NK-92 treated with Interleukin-12 subunit alpha and Interleukin-12 subunit beta, amount 100 ng/mL, for 24 hours (cell line): ENCODE data around the gene AKAP12.

Experiments used
- DNase-seq: peaks from one replicate; lab custom pipeline; 2025; lab: John Stamatoyannopoulos, UW

AKAP12 gene, protein sequence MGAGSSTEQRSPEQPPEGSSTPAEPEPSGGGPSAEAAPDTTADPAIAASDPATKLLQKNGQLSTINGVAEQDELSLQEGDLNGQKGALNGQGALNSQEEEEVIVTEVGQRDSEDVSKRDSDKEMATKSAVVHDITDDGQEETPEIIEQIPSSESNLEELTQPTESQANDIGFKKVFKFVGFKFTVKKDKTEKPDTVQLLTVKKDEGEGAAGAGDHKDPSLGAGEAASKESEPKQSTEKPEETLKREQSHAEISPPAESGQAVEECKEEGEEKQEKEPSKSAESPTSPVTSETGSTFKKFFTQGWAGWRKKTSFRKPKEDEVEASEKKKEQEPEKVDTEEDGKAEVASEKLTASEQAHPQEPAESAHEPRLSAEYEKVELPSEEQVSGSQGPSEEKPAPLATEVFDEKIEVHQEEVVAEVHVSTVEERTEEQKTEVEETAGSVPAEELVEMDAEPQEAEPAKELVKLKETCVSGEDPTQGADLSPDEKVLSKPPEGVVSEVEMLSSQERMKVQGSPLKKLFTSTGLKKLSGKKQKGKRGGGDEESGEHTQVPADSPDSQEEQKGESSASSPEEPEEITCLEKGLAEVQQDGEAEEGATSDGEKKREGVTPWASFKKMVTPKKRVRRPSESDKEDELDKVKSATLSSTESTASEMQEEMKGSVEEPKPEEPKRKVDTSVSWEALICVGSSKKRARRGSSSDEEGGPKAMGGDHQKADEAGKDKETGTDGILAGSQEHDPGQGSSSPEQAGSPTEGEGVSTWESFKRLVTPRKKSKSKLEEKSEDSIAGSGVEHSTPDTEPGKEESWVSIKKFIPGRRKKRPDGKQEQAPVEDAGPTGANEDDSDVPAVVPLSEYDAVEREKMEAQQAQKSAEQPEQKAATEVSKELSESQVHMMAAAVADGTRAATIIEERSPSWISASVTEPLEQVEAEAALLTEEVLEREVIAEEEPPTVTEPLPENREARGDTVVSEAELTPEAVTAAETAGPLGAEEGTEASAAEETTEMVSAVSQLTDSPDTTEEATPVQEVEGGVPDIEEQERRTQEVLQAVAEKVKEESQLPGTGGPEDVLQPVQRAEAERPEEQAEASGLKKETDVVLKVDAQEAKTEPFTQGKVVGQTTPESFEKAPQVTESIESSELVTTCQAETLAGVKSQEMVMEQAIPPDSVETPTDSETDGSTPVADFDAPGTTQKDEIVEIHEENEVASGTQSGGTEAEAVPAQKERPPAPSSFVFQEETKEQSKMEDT (N-terminal part only)

DNA sequence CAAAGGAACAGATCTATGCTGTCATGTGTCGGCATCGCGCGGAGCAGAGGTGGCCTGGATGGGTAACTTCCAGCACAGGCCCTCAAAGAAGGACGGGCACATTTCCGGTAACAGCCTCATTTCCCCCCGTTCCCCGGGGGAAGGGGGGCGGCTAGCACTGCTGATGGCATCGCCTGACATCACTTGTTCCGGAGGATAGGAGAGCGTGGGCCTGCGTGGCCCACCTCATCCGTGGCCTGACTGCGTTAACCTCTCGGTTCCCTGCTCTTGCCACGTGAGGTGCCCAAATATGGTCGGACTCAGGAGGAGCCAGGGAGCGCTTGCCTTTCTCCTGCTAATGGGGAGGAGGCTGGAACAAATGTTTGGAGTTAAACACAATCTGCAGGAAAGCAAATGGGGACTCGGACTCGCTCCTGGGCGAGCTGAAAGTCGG lies at the start of gene AKAP12:
Gene AKAP12 (plus strand): TSS at position 365 of the 433 bp plus-strand sequence. CDS start 596 bp downstream, outside the sequence.
- no peak for DNase-seq

DNA sequence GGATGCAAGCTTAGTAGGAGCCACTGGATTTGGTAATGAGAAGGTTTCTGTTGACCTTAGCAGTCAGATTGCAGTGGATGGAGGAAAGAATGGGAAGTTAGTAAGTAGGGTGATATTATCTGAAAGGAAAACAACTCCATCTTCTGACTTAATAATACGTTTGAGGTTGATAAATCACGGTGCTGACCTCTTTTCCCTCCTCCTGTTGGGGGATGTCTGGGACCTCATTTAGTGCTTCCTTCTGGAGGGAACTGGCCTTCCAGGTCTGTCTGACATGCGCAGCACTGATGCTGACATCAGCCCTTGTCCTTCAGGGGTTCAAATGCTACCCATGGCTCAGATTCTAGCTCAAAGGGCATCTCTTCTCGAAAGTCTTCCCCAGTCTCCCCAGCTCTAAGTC lies 48.2 kb upstream of the AKAP12 start:
- no peak for DNase-seq

DNA sequence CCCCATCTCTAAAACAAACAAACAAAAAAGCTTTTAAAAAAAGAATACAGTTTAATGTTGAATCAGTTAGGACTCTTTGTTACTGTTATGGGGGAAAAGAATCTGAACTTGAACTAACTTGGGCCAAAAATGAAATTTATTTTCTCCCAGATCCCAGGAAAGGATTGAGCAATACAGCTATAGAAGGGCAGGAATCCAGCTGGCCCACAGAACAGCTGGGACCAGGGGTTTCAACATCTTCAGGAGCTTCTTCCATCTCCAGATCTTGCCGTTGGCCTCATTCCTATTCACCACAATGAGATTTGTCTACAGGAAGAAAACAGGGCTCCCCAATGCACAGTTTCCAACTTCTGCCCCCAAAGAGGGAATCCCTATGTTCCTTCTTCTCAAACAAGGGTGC lies 43.2 kb upstream of the AKAP12 start:
- DNase-seq = no peak

DNA sequence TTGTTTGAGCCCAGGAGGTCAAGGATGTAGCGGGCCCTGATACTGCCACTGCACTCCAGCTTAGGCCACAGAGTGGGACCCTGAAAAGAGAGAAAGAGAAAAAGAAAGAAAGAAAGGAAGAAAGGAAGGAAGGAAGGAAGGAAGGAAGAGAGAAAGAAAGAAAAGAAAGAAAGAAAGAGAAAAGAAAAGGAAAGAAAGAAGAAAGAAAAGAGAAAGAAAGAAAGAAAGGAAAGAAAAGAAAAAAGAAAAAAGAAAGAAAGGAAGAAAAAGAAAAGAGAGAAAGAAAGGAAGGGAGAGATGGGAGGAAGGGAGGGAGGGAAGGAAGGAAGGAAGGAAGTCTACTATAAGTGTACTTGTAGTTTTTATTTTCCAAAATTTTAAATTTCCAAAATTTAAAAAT lies 42.2 kb upstream of the AKAP12 start:
- DNase-seq = no peak

DNA sequence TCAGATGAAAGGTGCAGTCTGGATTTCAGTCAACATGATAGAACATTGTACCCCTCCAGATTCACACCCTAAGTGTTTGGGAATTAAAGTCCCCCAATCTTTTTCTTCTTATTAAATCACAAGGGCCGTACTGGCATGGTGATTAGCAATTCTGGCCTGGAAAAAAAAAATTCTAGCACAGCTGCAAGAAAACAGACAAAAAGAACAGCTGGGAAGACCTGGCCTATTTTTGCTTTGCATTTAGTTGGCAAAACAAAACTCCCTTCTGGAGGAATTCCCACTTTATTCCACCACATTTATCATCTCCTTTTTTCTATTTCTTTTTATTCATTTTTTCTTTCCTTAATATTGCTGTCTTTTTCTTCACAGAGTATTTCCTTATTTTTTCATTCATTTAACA lies 39.8 kb upstream of the AKAP12 start:
- DNase-seq = no peak

DNA sequence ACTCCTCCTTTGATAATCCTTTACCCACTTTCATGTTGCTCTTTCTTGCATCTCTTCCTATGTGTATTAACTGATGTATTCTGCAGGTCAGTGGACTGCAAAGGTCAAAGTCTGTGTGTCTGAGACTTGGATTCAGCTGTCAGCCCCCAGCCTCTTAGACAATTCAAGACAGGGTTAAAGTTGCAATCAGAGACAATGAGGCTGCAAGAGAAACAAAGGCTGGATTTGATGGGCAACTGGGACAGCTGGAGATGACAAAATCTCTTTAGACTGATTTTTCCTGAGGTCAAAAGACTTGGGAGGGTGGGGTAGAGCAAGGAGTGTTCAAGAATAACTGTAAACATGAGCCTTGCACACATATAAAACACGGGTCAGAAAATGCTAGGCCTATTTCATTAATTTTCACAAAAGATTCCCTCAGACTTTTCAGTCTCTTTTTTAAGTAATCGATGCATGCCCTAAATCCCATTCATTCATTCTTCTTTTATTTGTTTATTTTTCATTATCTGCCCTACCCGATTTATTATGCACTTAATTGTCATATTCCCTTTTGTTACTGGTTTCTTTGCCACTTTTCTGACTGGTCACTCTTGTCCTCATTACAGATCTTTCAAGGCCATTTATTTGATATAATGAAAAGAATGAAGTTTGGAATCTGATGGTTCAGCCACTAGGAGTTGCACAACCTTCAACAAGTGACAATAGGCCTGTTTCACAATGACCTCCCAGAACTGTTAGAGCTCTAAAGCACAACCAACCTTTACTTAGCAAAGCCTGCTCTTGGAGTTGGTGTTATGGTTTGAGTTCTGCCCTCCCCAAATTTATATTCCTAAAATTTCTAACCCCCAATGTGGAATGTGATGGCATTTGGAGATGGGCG lies 33.8 kb upstream of the AKAP12 start:
- DNase-seq = no peak

DNA sequence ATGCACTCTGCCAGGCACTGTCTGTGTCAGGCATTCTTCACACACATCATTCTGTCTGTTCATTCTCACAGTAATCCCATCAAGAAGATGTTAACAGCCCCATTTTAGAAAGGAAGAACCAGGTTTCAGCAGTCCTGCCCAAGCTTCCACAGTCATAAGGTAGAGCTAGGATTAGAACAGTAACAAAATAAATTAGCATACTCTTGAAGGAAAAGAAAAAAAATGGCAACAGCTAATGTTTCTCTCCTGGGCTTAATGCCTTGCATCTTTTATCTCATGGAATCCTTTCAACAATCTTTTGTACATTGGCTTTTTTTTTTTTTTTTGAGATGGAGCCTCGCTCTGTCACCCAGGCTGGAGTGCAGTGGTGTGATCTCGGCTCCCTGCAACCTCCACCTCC lies 32.1 kb upstream of the AKAP12 start:
- DNase-seq = no peak

DNA sequence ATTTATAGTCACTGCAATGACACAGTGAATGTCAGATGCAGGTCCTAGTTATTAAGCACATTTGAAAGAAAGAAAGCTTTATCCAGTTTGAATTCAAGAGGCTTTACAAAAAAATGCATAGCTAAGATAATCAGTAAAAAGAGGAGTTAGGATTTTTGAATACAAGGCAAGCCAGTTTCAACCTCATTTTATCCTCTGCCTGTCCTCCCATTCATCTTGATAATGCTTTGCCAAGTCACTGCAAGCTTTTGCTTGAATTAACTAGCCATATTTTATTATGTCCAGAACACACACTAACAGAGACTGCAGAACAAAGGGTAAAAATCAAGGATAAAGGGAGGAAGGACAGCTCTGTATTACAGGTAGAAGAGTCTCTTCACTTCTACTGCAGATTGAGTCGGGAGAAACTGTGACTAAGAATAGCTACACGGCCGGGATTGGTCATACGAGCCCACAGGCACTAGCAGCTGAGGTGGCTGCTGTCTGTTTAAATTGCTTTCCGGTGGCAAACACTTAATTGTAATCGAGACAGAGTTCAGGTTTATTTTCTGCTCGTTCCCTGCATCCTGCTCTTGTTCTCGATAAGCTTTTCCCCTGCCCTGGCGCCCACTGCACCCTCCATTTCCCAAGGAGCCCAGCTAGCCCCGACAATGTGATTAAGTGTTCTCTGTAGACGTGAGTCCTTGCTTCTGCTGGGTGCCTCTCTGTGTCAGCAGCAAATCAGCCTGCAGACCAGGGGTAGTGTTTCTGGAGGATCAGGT lies 30.5 kb upstream of the AKAP12 start:
- DNase-seq = no peak

DNA sequence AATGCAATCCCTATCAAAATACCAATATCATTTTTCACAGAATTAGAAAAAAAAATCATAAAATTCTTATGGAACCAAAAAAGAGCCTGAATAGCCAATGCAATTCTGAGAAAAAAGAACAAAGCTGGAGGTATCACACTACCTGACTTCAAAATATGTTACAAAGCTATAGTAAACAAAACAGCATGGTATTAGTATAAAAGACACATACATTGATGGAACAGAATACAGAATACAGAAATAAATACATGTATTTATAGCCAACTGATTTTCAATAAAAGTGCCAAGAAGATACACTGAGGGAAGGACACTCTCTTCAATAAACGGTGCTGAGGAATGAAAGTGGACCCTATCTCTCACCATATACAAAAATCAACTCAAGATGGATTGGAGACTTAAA lies 28.7 kb upstream of the AKAP12 start:
- DNase-seq = no peak

DNA sequence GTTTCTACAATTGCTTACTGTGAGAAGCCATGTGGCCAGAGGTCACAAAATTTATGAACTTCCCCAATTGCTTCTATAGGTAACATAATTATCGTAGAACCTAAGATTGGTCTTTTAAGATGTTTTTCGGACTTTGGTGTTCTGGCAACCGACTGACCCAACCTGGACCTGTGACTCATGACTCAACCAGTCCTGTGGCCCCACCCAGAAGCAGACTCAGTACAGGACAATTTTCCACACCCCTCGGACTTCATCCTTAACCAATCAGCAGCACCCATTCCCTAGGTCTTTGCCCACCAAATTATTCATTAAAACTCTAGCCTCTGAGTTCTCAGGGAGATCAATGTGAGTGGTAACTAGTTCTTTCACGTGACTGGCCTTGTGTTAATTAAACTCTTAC lies 26.4 kb upstream of the AKAP12 start:
- no peak for DNase-seq

DNA sequence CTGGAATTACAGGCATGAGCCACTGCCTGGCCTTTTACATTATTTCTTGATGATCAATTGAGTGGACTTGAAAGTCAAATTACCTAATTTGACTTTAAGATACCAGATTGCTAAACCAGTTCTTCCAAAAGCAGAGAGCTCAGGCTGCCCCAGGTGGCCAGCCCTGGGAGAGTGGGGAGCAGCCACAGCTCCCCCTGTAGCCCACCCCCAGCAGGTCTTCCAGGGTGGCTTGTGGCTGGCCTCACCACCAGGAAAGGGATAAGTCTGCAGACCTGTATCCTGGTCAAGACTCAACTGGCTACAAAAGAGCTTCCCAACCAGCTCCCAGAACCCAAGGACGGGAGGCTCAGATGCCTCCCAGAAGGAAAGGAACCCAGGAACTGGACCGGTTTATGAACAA lies 23.8 kb upstream of the AKAP12 start:
- no peak for DNase-seq

DNA sequence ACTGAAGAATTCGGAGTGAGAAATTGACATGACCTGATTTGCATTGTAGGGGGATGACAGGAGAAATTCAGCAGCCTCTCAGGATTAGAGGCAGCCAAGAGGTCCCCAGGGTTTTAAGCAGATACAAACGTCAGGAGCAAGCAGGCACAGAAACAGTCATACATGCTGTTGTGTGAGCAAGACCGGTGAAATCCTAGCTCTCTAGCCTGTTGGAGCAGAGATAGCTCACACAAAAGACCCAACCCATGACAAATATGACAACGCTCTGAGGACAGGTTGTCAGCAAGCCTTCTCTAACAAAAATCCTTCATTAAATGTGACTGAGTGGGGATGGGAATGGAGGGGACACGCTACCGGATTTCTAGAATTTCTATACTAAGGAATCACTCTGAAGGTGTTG lies 23.0 kb upstream of the AKAP12 start:
- DNase-seq = no peak

DNA sequence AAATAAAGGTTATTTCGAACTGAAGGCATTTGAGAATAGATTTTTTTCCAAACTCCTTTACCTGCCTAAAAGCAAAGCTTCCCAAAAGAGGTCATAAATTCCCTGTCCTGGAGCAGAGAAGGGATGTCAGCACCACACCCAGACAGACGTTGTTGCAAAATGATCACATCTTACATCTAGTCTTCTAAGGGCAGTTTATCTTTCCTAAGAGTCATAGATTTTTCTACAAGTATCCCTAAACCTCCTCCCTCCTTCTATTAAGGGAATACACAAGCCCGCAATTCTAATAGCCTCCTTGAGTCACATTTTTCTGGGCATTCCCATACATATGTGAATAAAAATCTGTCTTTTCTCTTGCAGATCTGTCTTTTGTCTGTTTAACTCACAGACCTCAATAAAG lies 20.6 kb upstream of the AKAP12 start:
- DNase-seq = no peak

DNA sequence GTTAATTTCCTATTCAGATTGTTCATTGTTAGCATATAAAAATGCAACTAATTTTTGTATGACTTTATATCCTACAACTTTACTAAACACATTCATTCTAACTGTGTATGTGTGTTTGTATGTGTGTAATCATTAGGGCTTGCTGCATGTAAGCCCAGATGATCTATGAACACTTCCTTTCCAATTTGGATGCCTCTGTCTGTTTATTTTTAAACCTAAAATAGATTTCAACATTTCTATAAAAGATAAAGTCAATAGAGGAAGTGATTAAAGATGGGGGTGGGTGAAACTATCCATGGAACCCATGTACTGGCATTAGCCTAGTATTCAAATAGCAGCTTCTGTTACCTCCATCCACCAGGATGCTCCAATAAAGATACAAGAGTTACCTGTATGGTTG lies 15.7 kb upstream of the AKAP12 start:
- no peak for DNase-seq

DNA sequence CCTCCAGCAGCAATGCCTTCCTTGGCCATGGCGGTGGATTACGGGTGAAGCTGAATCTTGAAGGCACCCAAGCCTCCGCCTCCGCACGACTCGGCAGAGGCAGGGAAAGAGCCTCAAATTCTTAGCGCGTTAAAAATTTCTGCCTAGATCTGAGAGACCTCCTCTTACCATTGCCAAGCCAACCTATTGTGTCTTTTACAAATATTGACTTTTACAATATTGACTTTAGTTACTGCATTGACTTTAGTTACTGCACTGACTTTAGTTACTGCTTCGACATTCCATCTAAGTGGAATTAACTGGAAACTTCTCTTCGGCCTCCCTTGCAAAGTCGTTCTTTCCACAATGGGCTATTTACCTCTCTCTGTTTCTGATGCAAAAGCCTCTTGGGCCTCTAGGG lies 13.8 kb upstream of the AKAP12 start:
- DNase-seq = no peak

DNA sequence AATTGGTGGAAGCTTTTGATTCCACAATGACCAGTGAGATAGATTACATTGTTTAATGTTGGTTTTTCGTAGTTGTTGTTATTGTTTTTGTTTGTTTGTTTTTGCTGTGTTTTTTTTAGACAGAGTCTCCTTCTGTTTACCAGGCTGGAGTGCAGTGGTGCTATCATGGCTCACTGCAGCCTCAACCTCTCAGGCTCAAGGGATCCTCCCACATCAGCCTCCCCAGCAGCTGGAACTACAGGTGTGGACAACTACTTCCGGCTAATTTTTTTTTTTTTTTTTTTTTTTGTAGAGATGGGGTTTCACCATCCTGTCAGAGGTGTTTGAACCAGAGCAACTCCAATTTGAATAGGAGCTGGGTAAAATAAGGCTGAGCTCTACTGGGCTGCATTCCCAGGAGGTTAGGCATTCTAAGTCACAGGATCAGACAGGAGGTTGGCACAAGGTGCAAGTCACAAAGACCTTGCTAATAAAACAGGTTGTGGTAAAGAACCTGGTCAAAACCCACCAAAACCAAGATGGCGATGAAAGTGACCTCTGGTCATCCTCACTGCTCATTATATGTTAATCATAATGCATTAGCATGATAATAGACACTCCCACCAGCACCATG lies 10.9 kb upstream of the AKAP12 start:
- no peak for DNase-seq

DNA sequence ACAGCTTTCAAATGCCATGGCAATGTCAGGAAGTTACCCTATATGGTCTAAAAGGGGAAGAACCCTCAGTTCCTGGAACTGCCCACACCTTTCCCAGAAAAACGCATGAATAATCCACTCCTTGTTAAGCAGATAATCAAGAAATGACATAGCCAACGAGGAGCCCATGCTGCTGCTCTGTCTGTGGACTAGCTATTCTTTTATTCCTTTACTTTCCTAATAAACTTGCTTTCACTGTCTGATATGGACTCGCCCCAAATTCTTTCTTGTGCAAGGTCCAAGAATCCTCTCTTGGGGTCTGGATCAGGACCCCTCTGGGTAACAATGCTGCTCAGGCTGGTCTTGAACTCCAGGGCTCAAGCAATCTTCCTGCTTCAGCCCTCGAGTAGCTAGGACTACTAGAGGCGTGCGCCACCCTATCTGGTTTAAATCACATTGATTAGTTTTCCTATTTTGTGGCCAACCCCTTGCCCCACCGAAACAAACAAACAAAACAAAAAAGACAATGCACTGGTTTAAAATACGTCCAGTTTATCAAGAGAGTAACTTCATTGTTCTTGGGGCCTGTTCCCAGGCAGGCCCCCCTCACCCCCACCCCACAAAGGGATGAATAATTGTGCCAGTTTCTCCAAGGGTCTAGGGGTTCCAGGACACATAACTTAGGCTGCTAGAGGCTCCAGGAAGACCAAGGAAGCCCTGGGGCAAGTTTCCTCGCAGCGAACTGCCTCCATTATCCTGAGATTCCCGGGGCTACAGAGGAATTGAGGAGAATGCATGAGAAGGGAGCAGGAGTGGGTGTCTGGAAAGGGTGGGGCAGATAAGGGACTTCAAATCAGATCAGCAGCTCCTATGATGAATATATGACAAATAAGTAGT lies 10.1 kb upstream of the AKAP12 start:
- DNase-seq = no peak

DNA sequence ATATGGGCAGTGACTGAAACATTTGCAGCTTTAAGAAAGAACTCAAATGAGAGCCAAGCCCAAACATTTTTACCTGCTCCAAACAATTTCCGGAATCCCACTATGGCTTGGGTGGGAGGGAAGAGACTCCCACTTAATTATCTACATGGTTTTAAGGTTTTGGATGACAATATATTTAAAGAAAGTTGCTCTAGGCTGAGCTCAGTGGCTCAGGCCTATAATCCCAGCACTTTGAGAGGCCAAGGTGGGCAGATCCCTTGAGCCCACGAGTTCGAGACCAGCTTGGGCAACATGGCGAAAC lies 9.5 kb upstream of the AKAP12 start:
- no peak for DNase-seq

DNA sequence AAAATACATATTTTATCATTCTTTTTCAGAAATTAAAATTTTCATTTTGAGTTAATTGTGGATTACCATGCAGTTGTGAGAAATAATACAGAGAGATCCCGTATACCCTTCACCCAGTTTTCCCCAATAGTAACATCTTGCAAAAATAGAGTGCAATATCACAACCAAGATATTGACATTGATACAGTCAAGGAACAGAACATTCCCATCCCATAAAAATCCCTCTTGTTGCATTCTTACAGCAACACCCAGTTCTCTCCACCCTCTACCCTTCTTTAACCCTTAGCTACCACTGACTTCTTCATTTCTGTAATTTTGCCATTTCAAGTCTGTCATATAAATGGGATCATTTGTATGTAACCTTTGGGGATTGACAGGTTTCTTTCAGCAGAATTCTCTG lies 6.9 kb upstream of the AKAP12 start:
- no peak for DNase-seq
